Erythroblast (primary cell): Measurements from ENCODE around the gene XPNPEP3.
"Not testable (repeated sequence)": the region's sequence is repeated elsewhere in the genome, so short reads cannot be mapped to it uniquely, and the experiment has no call there.

Source experiments
- DNase-seq, 2 experiments: peaks; one replicate each; lab custom pipeline; 2025; lab: John Stamatoyannopoulos, UW
- GATA1 ChIP-seq: IDR thresholded peaks from 2 replicates; pipeline ENCODE4 v1.6.1; 2011; ENCODE audit warnings: low read depth, mild to moderate bottlenecking, control low read depth, low read length, moderate library complexity
- POLR2A ChIP-seq: IDR thresholded peaks from 2 replicates; pipeline ENCODE4 v1.6.1; 2011; ENCODE audit warnings: mild to moderate bottlenecking, low read length

The XPNPEP3 gene

GRCh38 chr22:40844951-40845350 is 12.0 kb upstream of the XPNPEP3 start:
- TF ChIP-seq POLR2A = no peak
- TF ChIP-seq GATA1 = no peak
- no peak for DNase-seq

- not testable (repeated sequence) for DNase-seq
Observed at GRCh38 chr22:40845816-40846215, 11.1 kb upstream of the XPNPEP3 start.

GRCh38 chr22:40853333-40853732 is 3.6 kb upstream of the XPNPEP3 start:
- no peak for TF ChIP-seq POLR2A
- no peak for TF ChIP-seq GATA1
- no peak for DNase-seq

- peak; percentile 38 to 43 for DNase-seq
- TF ChIP-seq GATA1 = no peak
- no peak for TF ChIP-seq POLR2A
Observed at GRCh38 chr22:40853961-40854360, 3.0 kb upstream of the XPNPEP3 start.

- DNase-seq = peak; percentile 87 to 89
- no peak for TF ChIP-seq POLR2A
- TF ChIP-seq GATA1 = no peak
Observed at GRCh38 chr22:40855071-40855978, 1.6 kb upstream of the XPNPEP3 start.

GRCh38 chr22:40855979-40856512 is 902 bp upstream of the XPNPEP3 start:
- DNase-seq = peak; percentile 80 to 83
- TF ChIP-seq POLR2A (no peak), GATA1 (no peak)

GRCh38 chr22:40857309-40857855 is 434 bp downstream of the XPNPEP3 start:
- peak; percentile 67 to 70 for DNase-seq

GRCh38 chr22:40862013-40862412 is 5.1 kb downstream of the XPNPEP3 start, which contains the start of gene DNAJB7:
Gene DNAJB7 (minus strand): TSS chr22:40862113. CDS start chr22:40861994, 119 bp downstream.
- DNase-seq = no peak
- TF ChIP-seq GATA1 = no peak
- TF ChIP-seq POLR2A = no peak

More at GRCh38 chr22:40857309-40857855, 434 bp downstream of the XPNPEP3 start:
- TF ChIP-seq POLR2A (no peak), GATA1 (no peak)

GRCh38 chr22:40862537-40862936 is 5.6 kb downstream of the XPNPEP3 start:
- DNase-seq = no peak

GRCh38 chr22:40867109-40867508 is 10.2 kb downstream of the XPNPEP3 start:
- DNase-seq = no peak

More at GRCh38 chr22:40862537-40862936, 5.6 kb downstream of the XPNPEP3 start:
- TF ChIP-seq POLR2A = no peak
- no peak for TF ChIP-seq GATA1

GRCh38 chr22:40868379-40868778 is 11.4 kb downstream of the XPNPEP3 start:
- DNase-seq = not testable (repeated sequence)

More at GRCh38 chr22:40867109-40867508, 10.2 kb downstream of the XPNPEP3 start:
- no peak for TF ChIP-seq GATA1
- no peak for TF ChIP-seq POLR2A

- no peak for DNase-seq
- TF ChIP-seq POLR2A = no peak
Observed at GRCh38 chr22:40874016-40874415, 17.1 kb downstream of the XPNPEP3 start.

- no peak for DNase-seq
- TF ChIP-seq GATA1 (no peak), POLR2A (no peak)
Observed at GRCh38 chr22:40875111-40875510, 18.2 kb downstream of the XPNPEP3 start.

GRCh38 chr22:40876907-40877306 is 20.0 kb downstream of the XPNPEP3 start:
- TF ChIP-seq POLR2A (no peak), GATA1 (no peak)
- DNase-seq = no peak
